IPS-18c (cell line): ENCODE data around the gene EEF1G.
"Not testable (repeated sequence)": the region's sequence is repeated elsewhere in the genome, so short reads cannot be mapped to it uniquely, and the experiment has no call there.

Experiments
- H3K4me3 ChIP-seq: 2 replicates; pipeline ENCODE4 v1.7.0; 2013; ENCODE audit warnings: low read depth, mild to moderate bottlenecking, low read length, moderate library complexity; ENCODE audit not compliant: insufficient read depth
- H3K9me3 ChIP-seq: one replicate; pipeline ENCODE4 v1.6.1; 2013; ENCODE audit warnings: mild to moderate bottlenecking, low read length, moderate library complexity; ENCODE audit not compliant: control insufficient read depth, insufficient read depth

EEF1G gene, protein sequence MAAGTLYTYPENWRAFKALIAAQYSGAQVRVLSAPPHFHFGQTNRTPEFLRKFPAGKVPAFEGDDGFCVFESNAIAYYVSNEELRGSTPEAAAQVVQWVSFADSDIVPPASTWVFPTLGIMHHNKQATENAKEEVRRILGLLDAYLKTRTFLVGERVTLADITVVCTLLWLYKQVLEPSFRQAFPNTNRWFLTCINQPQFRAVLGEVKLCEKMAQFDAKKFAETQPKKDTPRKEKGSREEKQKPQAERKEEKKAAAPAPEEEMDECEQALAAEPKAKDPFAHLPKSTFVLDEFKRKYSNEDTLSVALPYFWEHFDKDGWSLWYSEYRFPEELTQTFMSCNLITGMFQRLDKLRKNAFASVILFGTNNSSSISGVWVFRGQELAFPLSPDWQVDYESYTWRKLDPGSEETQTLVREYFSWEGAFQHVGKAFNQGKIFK

DNA sequence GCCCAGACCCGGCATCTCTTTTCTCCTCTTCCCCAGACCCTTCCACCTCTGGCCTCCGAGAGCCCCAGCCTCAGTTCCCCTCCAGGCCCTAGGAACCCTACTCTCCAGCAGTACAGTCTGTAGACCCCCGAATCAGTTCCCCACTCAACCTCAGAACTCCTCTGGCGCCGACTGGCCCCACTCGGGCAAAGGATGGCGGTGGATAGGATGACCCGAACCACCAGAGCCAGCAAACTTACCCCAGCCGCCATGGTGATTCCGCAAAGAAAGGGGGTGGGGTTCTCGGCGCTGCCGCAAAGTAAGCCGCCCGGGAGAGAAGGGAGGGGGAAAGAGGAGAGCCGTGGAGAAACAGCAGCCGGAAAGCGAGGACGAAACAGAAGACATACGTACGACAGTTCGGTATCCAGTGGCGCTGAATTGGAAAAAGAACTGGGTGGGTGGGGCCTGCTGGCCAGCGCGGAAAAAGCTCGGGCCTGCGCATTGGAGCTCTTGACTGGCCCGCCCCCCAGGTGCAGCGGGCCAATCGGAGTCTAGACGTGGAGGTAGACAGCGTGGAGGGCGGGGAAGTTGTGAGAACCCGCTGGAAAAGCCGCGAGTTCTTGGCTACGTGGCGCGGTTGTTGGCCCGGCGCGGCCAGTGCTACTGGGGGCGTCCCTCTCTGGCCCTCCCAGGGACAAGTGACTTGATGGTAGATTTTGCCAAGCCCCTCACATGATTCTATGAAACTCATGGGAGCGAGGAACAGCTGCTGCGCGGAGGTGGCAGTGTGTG is at the start of gene EEF1G:
TSS of gene EEF1G (minus strand) at position 300 of the 771 bp plus-strand sequence. CDS start at position 251, 49 bp downstream.
- peak within 1 kb of the TSS; percentile 89 for H3K4me3 ChIP-seq
- no peaks in the 10 kb centered on the region for H3K9me3 ChIP-seq

DNA sequence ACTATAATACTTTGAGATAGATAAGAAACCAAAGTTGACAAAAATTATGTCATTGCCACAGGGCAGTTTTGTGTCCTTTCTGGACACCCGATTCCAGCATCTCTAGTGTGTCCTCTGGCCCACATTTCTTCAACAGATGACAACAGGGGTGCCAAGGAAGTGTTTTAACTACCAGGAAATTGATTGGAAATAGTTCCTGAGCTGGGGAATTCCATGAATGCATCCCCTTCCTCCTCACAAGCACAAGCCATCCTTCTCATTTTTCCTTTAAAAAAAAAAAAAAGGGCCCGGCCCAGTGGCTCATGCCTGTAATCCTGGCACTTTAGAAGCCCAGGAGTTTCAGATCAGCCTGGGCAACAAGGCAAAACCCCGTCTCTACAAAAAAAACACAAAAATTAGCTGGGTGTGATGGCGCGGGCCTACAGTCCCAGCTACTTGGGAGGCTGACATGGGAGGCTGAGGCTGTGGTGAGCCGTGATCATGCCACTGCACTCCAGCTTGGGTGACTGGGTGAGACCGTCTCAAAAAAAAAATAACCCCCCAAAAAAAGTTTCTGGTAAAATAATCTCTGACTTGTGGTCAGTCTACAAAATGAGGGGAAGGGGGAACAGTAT is 48.9 kb upstream of the EEF1G start:
- Histone ChIP-seq H3K9me3 (no peaks in the 10 kb centered on the region), H3K4me3 (peak overlapping the region; percentile 20; the same call in 1 of the 2 replicates)

DNA sequence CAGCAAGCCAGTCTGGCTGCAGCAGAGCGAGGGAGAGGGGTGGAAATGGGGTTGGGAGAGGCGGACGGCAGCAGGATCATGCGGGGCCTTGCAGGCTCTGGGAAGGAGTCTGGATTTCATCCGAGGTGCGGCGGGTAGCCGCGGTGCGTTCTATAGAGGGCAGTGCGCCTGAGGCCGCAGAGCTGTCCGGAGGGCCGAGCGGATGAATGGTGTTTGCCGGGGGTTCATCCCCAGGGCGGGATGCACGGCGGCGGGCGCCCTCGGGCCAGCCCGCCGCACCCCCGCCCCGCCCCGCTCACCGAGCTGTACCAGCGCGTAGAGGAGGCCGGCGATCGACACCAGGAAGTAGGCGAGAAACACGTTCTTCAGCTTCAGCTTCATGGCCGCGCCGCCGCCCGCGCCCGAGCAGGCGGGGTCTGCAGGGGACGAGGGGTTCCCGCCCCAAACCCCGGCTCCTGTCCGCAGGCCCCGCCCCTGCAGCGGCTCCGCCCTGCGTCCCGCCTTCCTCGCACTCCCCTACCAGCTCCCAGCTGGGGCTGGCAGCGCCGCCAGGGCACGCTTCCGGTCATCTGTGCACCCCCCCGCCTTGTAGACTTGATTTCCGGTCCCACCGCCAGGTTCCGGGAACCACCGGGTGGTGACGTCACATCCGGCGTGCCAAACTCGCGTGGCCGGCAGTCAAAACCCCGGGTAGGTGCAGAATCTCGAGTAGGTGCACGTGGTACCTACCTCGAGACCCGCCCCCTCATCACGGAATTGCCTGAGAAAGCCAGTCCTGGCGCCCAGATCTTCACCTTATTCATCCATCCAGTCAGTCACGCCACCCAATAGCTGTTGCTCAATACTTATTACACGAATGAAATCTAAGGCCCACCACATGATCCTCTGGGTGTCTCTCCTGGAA is 48.1 kb upstream of the EEF1G start, which contains the start of gene B3GAT3:
TSS of gene B3GAT3 (minus strand) at position 420 of the 904 bp plus-strand sequence. CDS start at position 381, 39 bp downstream.
- Histone ChIP-seq H3K4me3 (peak within 1 kb of the TSS; percentile 93), H3K9me3 (no peaks in the 10 kb centered on the region)

DNA sequence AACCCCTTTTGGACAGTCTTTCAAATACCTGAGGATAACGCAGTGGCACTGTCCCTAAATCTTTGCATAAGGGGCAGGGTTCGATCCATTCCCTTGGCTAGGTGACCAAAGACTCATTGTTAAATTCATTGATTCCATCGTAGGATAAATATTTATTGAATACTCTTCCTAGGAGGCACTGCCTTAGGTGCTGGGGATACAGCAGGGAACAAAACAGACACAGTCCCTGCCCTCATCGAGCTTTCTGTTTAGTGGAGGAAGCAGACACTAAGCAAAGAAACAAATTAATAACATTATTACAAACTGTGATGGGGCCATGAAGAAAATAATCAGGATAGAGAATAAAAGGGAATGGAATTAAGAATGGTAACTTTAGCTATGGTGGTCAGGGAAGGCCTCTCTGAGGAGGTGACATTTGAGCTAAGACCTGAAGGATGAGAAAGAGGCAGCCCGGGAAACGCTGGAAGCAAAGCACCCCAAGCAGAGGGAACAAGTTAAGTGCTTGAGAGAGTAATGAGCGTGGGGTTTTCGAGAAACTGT is 47.4 kb upstream of the EEF1G start:
- Histone ChIP-seq H3K4me3 (peak overlapping the region; percentile 93), H3K9me3 (no peaks in the 10 kb centered on the region)

DNA sequence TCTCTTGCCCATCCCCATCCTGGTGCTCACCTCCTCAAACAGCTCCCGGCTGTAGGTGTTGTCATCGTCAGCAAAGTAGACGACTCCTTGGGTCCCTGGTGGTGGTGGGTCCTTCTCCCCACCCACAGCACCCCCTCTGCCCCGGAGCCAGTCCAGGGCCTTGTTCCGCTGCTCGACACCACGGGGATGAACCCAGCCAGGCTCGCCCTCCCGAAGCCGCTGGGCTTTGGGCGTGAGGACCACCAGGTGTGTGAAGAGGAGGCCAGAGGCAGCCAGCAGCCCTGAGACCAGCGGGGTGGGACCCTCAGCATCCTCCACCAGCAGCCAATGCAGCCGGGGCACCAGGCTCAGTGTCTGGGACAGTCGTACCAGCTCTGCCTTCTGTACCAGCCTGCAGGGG is 43.3 kb upstream of the EEF1G start:
- H3K4me3 ChIP-seq, H3K9me3 ChIP-seq: not testable (repeated sequence)

DNA sequence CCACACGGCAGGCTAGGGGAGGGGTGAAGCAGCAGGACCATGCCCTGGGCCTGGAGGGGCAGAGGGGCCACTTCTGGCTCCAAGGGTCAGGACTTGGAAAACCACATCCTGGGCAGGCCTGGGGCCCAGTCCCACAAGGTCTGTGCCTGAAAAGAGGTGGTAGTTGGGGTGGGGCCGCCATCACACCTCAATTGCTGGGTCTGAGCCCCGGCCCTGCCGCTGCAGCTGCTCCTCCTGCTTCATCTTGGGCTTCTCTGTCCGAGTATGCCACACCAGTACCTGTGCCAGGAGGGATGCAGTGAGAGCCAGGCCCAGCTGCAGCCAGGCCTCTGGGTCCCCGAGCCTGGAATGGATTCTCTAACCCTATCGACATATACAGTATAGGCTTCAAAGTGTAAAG is 41.8 kb upstream of the EEF1G start:
- no peak overlapping the region for H3K4me3 ChIP-seq
- H3K9me3 ChIP-seq, result no peaks in the 10 kb centered on the region

DNA sequence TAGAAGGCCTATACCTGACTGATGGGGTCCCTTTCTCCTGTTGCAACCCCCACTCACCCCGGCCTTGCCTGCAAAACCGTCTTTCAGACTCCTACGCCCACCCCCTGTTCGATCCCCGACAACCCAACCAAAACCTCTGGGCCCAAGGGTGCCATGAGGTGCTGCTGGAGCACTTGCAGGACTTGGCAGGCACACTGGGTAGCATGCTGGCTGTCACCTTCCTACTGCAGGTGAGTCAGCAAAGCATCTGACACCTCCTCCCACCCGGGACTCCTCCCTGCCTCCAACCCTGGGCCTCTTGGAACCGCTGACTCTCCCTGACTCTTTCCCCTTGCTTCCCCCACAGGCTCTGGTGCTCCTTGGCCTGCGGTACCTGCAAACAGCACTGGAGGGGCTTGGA is 40.6 kb upstream of the EEF1G start:
- Histone ChIP-seq H3K4me3 (no peak overlapping the region), H3K9me3 (no peaks in the 10 kb centered on the region)

DNA sequence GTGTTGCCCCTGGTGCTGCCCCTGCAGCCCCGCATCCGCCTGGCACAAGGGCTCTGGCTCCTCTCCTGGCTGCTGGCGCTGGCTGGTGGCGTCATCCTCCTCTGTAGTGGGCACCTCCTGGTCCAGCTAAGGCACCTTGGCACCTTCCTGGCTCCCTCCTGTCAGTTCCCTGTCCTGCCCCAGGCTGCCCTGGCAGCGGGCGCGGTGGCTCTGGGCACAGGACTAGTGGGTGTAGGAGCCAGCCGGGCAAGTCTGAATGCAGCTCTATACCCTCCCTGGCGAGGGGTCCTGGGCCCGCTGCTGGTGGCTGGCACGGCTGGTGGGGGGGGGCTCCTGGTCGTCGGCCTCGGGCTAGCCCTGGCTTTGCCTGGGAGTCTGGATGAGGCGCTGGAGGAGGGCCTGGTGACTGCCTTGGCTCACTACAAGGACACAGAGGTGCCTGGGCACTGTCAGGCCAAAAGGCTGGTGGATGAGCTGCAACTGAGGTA is 39.6 kb upstream of the EEF1G start:
- Histone ChIP-seq H3K9me3 (no peaks in the 10 kb centered on the region), H3K4me3 (peak overlapping the region; percentile 38)

DNA sequence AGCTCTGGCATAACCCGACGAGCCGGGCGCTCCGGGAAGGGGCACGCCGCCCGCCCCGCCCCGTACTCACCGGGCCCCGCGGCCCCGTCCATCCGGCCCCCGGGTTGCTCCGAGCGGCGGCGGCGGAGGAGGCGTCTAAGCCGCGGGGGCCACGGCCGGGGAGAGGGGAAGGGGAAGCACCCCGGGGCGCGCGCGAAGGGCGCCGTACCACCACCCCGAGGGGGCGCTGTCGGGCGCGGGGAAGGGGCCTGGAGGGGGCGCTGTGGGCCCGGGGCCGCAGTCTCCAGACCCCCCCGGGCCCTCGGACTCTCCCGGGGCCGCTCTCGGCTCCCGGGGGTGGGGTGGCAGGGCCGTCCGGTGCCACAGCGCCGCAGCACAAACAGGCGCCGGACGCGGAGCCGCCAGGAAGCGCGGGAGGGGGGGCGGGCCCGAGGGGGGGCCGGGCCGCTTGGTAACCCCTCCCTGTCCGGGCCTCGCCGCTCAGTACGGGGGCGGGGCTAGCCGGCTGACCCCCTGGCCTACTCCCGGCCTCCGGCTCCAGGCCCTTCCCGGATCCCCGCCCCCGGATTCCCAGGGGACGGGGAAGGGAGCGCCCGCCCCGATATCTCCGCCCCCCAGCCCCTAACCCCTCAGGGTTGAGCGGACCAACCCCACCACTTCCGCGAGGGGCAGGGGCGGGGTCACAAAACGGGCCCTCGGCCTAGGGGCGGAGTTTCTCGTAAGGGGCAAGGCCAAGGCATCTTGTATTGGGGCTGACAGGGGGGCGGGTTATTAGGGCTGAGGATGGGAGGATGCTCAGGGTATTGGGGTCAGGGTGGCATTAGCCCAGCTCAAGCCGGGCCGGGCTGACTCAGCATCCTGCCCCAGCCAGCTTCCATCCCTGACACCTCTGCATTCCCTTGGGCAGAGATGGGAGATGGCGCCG is 38.9 kb upstream of the EEF1G start, which contains the start of the genes EML3 and ROM1:
TSS of gene EML3 (minus strand) at position 410 of the 925 bp plus-strand sequence. CDS start at position 92, 318 bp downstream.
TSS of gene ROM1 (plus strand) at position 892 of the 925 bp plus-strand sequence. CDS start at position 917, 25 bp downstream.
- peak within 1 kb of the TSS; percentile 71 for H3K4me3 ChIP-seq
- H3K9me3 ChIP-seq, result no peaks in the 10 kb centered on the region

DNA sequence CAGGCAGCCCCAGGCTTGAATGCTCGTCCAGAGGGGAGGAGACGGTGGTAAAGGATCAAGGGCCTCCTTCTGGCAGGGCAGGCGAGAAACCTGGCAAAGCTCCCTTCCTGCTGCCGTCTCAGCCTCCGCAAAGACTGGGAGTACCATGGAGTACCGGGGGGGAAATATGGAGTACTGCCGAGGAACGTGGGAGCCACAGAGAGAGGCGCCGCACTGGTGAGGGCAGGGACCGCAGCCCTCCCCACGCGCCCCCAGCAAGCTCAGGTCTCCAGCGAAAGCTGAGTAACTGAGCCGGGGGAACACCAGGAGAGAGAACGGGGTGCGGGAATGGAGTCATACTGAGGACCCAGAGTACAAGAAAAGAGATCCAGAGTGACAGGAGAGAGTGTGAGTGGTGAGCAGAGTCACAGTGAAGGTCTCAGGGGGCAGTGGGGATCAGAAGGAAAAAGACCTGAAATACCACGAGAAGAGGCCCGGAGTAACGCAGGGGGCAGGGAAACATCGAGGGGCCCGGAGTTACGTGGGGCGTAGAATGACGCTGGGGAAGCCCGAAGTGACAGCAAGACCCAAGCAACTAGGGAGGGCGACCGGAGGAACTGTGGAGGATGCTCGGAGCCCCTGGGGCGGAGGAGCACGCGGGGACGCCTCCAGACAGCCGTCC is 38.1 kb upstream of the EEF1G start:
- Histone ChIP-seq H3K9me3 (no peaks in the 10 kb centered on the region), H3K4me3 (peak overlapping the region; percentile 71)

DNA sequence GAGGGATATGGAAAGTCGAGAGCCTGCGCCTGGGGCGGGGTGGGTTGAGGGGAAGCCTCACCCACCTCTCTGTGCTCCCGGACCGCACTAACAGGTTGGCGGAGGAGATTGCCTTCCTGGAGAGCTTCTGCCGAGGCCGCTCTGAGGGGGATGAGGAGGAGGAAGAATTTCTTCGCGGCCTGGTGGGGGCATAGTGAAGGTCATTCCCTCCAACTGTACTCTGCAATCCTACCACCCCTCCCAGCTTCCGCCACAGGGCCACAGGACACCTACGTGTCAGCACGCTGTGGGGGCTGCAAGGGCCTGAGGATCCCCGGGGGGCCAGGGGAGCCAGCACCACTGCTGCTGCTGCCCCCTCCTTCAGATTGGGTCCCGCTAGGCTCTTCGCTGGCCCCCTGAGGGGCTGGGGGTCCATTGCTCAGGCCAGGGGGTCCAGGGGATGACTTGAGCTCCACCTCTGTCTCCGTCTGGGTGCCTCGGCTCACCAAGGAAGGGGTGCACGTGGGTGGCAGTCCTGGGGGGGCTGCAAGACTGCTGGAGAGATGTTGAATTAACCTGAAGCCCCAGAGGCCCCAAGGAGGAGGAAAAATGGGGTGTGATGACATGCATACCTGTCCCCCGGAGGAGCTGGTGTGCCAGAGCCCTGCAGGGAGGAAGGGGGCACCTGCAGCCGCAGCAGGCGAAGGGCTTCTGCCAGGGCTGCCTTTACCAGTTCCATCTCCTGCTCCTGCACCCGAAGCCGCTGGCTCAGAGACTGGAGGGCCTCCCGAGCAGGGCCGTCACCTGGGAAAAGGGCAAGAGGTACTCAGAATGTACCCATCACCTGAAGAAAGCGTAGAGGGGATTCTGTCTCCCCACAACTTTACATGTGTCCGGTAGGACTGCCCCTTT is 37.4 kb upstream of the EEF1G start:
- Histone ChIP-seq H3K4me3 (peak overlapping the region; percentile 71; the same call in 1 of the 2 replicates), H3K9me3 (no peaks in the 10 kb centered on the region)

DNA sequence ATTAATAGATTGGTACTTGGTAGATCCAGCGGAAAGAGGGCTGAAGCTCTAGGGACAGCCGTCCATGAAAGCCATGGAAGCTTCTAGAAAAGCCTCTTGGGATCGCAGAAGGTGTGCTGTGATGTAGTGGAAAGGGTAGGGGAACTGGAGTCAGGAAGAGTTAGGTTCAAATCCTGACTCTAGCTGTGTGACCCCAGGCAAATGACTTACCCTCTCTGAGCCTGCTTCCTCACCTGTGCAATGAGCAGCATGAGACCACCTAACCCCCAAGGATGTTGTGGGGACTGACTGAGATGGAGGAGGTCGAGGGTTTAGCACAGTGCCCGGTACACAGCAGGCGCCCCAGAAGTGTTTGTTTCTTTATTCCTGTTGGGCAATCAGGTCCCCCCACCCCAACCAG is 36.7 kb upstream of the EEF1G start:
- Histone ChIP-seq H3K4me3 (no peak overlapping the region), H3K9me3 (no peaks in the 10 kb centered on the region)

DNA sequence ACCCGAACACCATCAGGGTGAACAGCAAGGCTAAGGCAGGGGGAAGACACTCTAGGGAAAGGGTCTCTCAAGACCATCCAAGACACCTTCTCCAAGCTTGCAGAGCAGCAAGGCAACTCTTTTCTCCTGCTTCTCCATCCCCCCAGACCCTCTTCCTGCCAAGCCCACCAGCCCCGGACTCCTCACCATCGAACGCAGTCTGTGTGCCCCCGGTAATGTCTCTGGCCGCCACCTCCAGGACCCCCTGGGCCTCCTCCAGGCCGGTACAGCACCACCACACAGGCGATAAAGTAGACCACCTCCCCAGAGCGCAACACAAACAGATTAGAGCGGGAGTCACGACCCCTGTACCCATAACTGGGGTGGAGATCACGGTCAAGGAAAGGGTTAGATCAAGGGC is 35.1 kb upstream of the EEF1G start:
- Histone ChIP-seq H3K4me3 (no peak overlapping the region), H3K9me3 (no peaks in the 10 kb centered on the region)

DNA sequence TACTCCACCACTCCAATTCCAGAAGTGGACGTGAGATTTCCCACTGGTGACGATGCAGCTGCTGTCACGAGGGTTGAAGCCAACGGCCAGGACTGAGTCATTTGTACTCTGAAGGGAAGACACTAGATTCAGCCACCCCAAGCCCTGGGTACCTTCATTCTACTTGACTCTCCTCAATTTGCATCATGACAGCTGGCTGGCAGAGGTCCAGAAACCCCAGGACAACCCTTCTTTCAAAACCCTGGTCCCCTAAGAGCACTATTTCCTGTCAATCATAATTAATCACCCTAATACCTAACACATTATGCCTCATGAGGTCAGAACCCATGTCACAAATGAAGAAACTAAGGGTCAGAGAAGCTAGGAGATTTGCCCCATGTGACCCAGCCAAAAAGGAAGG is 34.0 kb upstream of the EEF1G start:
- Histone ChIP-seq H3K9me3 (no peaks in the 10 kb centered on the region), H3K4me3 (no peak overlapping the region)
